ENCODE data around the gene RASD2. TPM values are rescaled to one million over a fixed set of nuclear protein-coding genes. Genes with fewer than 3 reads are reported as not detected.

RASD2 gene
- total RNA-seq, 1 experiment from 2014 or later = not detected

DNA sequence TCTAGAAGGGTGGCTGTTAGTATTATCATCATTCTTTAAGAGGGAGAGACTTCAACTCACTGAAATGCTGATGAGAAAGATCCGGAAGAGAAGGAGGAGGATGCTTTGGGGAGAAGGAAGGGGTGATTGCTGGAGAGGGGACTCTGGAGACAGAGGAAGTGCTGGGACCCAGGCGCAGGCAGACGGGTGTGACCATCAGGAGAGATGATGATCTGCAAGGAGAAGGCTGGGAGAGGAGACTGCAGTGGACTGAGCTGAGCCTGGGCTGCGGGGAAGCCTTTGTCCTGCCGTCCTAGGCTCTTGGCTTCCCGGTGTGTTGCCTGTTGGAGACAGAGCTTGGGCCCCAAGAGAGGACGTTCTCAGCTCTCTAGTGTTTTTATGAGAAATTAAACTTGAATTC lies 22.6 kb downstream of the RASD2 start:
- BruUV-seq (replicated peaks) = no TSS peak
- TF ChIP-seq CTCF (IDR thresholded peaks at IDR 0.05; ENCODE audit: unreplicated experiment) = no peak
- CTCF ChIA-PET = interaction anchor here (0.6 kb wide), 1 partner anchor 26 kb away, joined by 3 read pairs; no protein-coding TSS in a partner anchor
- H3K36me3 Mint-ChIP-seq (ENCODE audit: insufficient read depth, unreplicated experiment) = no peaks in the 10 kb centered on the region
- POLR2A ChIA-PET = no interaction called here
- no peaks in the 10 kb centered on the region for H3K27me3 Mint-ChIP-seq (ENCODE audit: insufficient read depth, unreplicated experiment)
- H3K4me3 Mint-ChIP-seq (ENCODE audit: unreplicated experiment) = no peak overlapping the region
- peaks cover 28% of the 10 kb centered on the region for H3K4me1 Mint-ChIP-seq (ENCODE audit: insufficient read depth, unreplicated experiment)
- intact Hi-C loops (cut with micrococcal nuclease) = no loop called here
- H3K9me3 Mint-ChIP-seq (ENCODE audit: unreplicated experiment) = no peaks in the 10 kb centered on the region
- no peak overlapping the region for H3K27ac Mint-ChIP-seq (ENCODE audit: low read depth, unreplicated experiment)
- DNase-seq (ENCODE audit: unreplicated experiment) = no peak

- no peak overlapping the region for H3K4me3 Mint-ChIP-seq (ENCODE audit: unreplicated experiment)
- DNase-seq (ENCODE audit: unreplicated experiment) = no peak
- POLR2A ChIA-PET = interaction anchor here (0.6 kb wide), 1 partner anchor 597 kb away, joined by 3 read pairs; no protein-coding TSS in a partner anchor
- TF ChIP-seq CTCF (IDR thresholded peaks at IDR 0.05; ENCODE audit: unreplicated experiment) = no peak
- peaks cover 43% of the 10 kb centered on the region for H3K4me1 Mint-ChIP-seq (ENCODE audit: insufficient read depth, unreplicated experiment)
- no peaks in the 10 kb centered on the region for H3K36me3 Mint-ChIP-seq (ENCODE audit: insufficient read depth, unreplicated experiment)
- BruUV-seq (replicated peaks) = no TSS peak
- H3K27me3 Mint-ChIP-seq (ENCODE audit: insufficient read depth, unreplicated experiment) = no peaks in the 10 kb centered on the region
- no peaks in the 10 kb centered on the region for H3K9me3 Mint-ChIP-seq (ENCODE audit: unreplicated experiment)
- H3K27ac Mint-ChIP-seq (ENCODE audit: low read depth, unreplicated experiment) = no peak overlapping the region
- CTCF ChIA-PET = interaction anchor here (0.7 to 1.3 kb wide), 3 partner anchors 17 to 65 kb away, joined by 3 to 7 read pairs (median 3); no protein-coding TSS in a partner anchor
- intact Hi-C loops (cut with micrococcal nuclease) = no loop called here
Observed at GRCh38 chr22:35564975-35565867, 24.6 kb downstream of the RASD2 start.

DNA sequence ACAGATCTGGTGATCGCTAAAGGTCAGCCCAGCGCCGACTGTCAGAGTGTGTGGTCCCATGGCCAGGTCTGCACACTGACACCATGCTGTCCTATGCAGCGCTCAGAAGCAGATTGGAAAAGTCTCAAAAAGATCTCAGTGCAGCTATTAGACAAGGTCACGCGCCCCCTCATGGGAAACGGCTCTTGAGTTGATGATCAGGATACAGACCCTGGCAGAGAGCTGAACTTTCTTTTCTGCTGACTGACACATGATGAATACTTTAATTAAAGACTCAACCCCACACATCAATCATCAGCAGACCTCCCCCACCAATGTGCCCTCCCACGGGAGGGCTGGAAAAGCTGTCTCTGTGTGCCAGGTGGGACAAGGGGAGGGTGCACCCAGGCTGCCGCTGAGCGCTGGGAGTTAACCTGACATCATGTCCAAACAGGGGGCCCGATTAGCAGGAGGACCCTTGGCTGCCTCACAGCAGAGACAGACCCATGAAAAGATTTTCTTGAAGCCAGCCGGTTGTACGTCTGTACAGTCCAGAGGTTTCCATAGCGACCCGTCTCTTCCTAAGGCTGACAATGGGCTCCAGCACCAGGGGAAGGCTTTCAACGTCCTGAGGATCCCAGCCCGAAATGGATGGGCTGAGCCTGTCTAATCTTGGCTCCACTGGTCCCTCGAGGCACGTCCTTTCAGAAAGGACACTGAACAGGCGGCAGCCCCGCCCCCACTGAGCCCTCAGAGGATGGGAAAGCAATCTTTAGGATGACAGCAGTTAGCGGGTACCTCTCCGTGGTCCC lies 26.9 kb downstream of the RASD2 start:
- peaks cover 32% of the 10 kb centered on the region for H3K4me1 Mint-ChIP-seq (ENCODE audit: insufficient read depth, unreplicated experiment)
- intact Hi-C loops (cut with micrococcal nuclease) = no loop called here
- no peaks in the 10 kb centered on the region for H3K36me3 Mint-ChIP-seq (ENCODE audit: insufficient read depth, unreplicated experiment)
- no peak overlapping the region for H3K4me3 Mint-ChIP-seq (ENCODE audit: unreplicated experiment)
- TF ChIP-seq CTCF (IDR thresholded peaks at IDR 0.05; ENCODE audit: unreplicated experiment) = no peak
- DNase-seq (ENCODE audit: unreplicated experiment) = no peak
- no peaks in the 10 kb centered on the region for H3K9me3 Mint-ChIP-seq (ENCODE audit: unreplicated experiment)
- H3K27ac Mint-ChIP-seq (ENCODE audit: low read depth, unreplicated experiment) = no peak overlapping the region
- CTCF ChIA-PET = interaction anchor here (0.5 kb wide), 1 partner anchor 137 kb away, joined by 5 read pairs; no protein-coding TSS in a partner anchor
- BruUV-seq (replicated peaks) = no TSS peak
- H3K27me3 Mint-ChIP-seq (ENCODE audit: insufficient read depth, unreplicated experiment) = no peaks in the 10 kb centered on the region
- POLR2A ChIA-PET = no interaction called here
